Measurements from ENCODE around the gene CHRNA10. TPM values are rescaled to one million over a fixed set of nuclear protein-coding genes. Genes with fewer than 3 reads are reported as not detected.
A peak's percentile ranks its signal among the peaks of the same experiment; 100 is the strongest.

Gene CHRNA10
- total RNA-seq, 4 donors from 2014 or later = 1.1 to 4.7 (median 2.6) TPM

GRCh38 chr11:3616721-3617460 is 54.3 kb downstream of the CHRNA10 start:
- no peak for TF ChIP-seq CTCF (IDR thresholded peaks at IDR 0.05)
- DNase-seq (ENCODE audit: low spot score) (no peak), ATAC-seq (ENCODE audit: low FRiP score) (peak; percentile 29)

GRCh38 chr11:3615998-3616397 is 55.2 kb downstream of the CHRNA10 start:
- no peak for TF ChIP-seq CTCF (IDR thresholded peaks at IDR 0.05)

More at GRCh38 chr11:3615998-3616397, 55.2 kb downstream of the CHRNA10 start:
- DNase-seq (ENCODE audit: low spot score) (no peak), ATAC-seq (ENCODE audit: low FRiP score) (no peak)

Small RNAs within 50 kb of the gene (small RNA-seq; reads per million reads assigned to genes)
- gene RF00019 (not detected), gene RNU6-1143P (not detected)

Other genes with a start within 250 kb of the CHRNA10 start
- under 1 TPM in 2 of 4 donors, not detected in 2; 0.63 to 0.65 TPM for gene ART5, start 29.4 kb downstream of the CHRNA10 start, total RNA-seq
- not detected for gene ART1, start 26.3 kb downstream of the CHRNA10 start, total RNA-seq
- gene NUP98, start 126.2 kb upstream of the CHRNA10 start, total RNA-seq = 100 to 1,000 TPM in 2 of 4 donors, 10 to 100 TPM in 2; 73.8 to 205 (median 110) TPM
- 10 to 100 TPM in 2 of 4 donors, 1 to 10 TPM in 2; 6.2 to 12.3 (median 10.2) TPM for gene PGAP2, start 137.2 kb upstream of the CHRNA10 start, total RNA-seq
- gene RHOG, start 169.6 kb upstream of the CHRNA10 start, total RNA-seq = 10 to 100 TPM; 53.2 to 90.3 (median 67.8) TPM
- gene STIM1, start 184.3 kb upstream of the CHRNA10 start, total RNA-seq = 10 to 100 TPM; 42.2 to 71.0 (median 51.1) TPM

All from omental fat pad (tissue), 4 donors.